Panc1 (cell line): ENCODE data around the gene OGDH. TPM values are rescaled to one million over a fixed set of nuclear protein-coding genes. Genes with fewer than 3 reads are reported as not detected.

Source experiments
- ATAC-seq: fragments of 200-7000 bp; cut with Tn5 transposase; 2 replicates; pipeline ENCODE4 v1.9.1; 2020; ENCODE audit warnings: mild to moderate bottlenecking, moderate library complexity
- BruUV-seq: library from RNA; stranded (reverse); fragments of 400-500 nt; replicated peaks from 2 replicates; lab custom pipeline; 2021; lab: Mats Ljungman, UMichigan
- CTCF ChIA-PET: fragments of 300-600 bp; sonication (Branson Sonifier 250); formaldehyde crosslinking; loops from one replicate; lab custom pipeline; 2022; ENCODE audit warnings: antibody characterized with exemption; lab: Charles Lee
- POLR2A ChIA-PET: fragments of 300-600 bp; sonication (Branson Sonifier 250); formaldehyde crosslinking; loops from one replicate; lab custom pipeline; 2022; ENCODE audit warnings: antibody characterized with exemption; lab: Charles Lee
- DNase-seq: peaks from one replicate; pipeline ENCODE4 v3.0.0-alpha.2; 2010; ENCODE audit warnings: low read depth, low spot score
- H3K27ac ChIP-seq: 2 replicates; pipeline ENCODE4 v1.5.1; 2011; ENCODE audit warnings: mild to moderate bottlenecking, low read length, inconsistent platforms
- H3K27me3 ChIP-seq: fragments of 200-500 bp; sonication (Bioruptor generic); 2 replicates; pipeline ENCODE4 v1.6.0; 2014; ENCODE audit warnings: low read length, inconsistent platforms; ENCODE audit not compliant: control insufficient read depth, insufficient read depth
- H3K36me3 ChIP-seq: fragments of 200-500 bp; sonication (Bioruptor generic); 2 replicates; pipeline ENCODE4 v1.5.1; 2014; ENCODE audit warnings: inconsistent platforms, mild to moderate bottlenecking, low read length, moderate library complexity; ENCODE audit not compliant: control insufficient read depth, insufficient read depth
- H3K4me1 ChIP-seq: 2 replicates; pipeline ENCODE4 v1.5.1; 2011; ENCODE audit warnings: inconsistent platforms, mild to moderate bottlenecking, low read length, moderate library complexity; ENCODE audit not compliant: control insufficient read depth, insufficient read depth
- H3K4me3 ChIP-seq, 2 experiments: 2 replicates each; pipeline ENCODE4 v1.5.1; 2011 to 2012; ENCODE audit warnings: low read depth in 2 of 2, low read length in 2 of 2, mild to moderate bottlenecking in 2 of 2, inconsistent platforms in 1 of 2, moderate library complexity in 1 of 2
- H3K9me3 ChIP-seq: fragments of 200-500 bp; sonication (Bioruptor generic); 2 replicates; pipeline ENCODE4 v1.5.1; 2014; ENCODE audit warnings: low read depth, mild to moderate bottlenecking, inconsistent platforms, low read length, moderate library complexity; ENCODE audit not compliant: control insufficient read depth, insufficient read depth
- POLR2AphosphoS5 ChIP-seq: IDR thresholded peaks from 2 replicates; pipeline ENCODE4 v1.6.1; 2012; ENCODE audit warnings: mild to moderate bottlenecking, low read depth, low read length, moderate library complexity
- SIN3A ChIP-seq: IDR thresholded peaks from 2 replicates; pipeline ENCODE4 v1.6.1; 2012; ENCODE audit warnings: low read depth, mild to moderate bottlenecking, low read length, moderate library complexity, borderline replicate concordance; ENCODE audit not compliant: insufficient read depth
- TCF7L2 ChIP-seq: IDR thresholded peaks from 2 replicates; pipeline ENCODE4 v1.6.1; 2011; ENCODE audit warnings: mild to moderate bottlenecking, low read depth, low read length, inconsistent platforms
- in situ Hi-C: cut with HindIII; loops from 2 replicates; pipeline ENCODE4 v1.10.0; 2016; ENCODE audit warnings: low sequenced_read_pairs, low pct_unique_long_range_greater_than_20kb
- intact Hi-C: fragments of 100-400 bp; cut with micrococcal nuclease; formaldehyde crosslinking; loops from one replicate; pipeline ENCODE4 v1.10.0; 2022; ENCODE audit not compliant: unreplicated experiment
- total RNA-seq: library from RNA; stranded (reverse); gene quantifications from one replicate; pipeline ENCODE4 v1.2.1, GENCODE V29; 2021; ENCODE audit not compliant: unreplicated experiment
- TF ChIP-seq, protein P1 (sequence below): fragments of 450-650 bp; IDR thresholded peaks from 2 replicates; pipeline ENCODE4 v1.5.1; 2017; ENCODE audit warnings: mild to moderate bottlenecking
- TF ChIP-seq, protein P2 (sequence below), 2 experiments: IDR thresholded peaks; 2 replicates each; pipeline ENCODE4 v1.6.1; 2011 to 2012; ENCODE audit warnings: low read depth in 2 of 2, control low read depth in 1 of 2, low read length in 1 of 2, mild to moderate bottlenecking in 1 of 2, moderate library complexity in 1 of 2; ENCODE audit not compliant: insufficient read depth in 1 of 2

OGDH gene
- total RNA-seq, 1 experiment from 2014 or later = 166 TPM

DNA sequence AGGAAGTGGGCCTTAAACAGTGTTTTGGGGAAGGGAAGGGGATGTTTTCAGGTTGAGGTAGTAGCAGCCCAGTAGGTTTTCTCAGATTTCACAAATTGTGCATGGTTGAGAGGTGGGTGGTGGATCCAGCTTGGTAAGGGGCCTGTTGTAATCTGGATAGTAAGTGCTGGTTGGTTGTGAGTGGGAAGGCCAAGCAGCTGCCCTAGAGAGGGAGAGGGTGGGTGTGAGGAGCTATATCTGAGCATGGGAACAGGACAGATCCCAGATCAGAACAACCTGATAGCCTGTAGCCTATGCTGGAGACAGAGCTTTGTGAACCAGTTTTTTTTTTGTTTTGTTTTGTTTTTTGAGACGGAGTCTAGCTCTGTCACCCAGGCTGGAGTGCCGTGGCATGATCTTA, 88.3 kb downstream of the OGDH start:
- TF ChIP-seq POLR2AphosphoS5 = no peak
- TF ChIP-seq TCF7L2 = no peak
- TF ChIP-seq SIN3A = no peak
- TF ChIP-seq, protein P1, sequence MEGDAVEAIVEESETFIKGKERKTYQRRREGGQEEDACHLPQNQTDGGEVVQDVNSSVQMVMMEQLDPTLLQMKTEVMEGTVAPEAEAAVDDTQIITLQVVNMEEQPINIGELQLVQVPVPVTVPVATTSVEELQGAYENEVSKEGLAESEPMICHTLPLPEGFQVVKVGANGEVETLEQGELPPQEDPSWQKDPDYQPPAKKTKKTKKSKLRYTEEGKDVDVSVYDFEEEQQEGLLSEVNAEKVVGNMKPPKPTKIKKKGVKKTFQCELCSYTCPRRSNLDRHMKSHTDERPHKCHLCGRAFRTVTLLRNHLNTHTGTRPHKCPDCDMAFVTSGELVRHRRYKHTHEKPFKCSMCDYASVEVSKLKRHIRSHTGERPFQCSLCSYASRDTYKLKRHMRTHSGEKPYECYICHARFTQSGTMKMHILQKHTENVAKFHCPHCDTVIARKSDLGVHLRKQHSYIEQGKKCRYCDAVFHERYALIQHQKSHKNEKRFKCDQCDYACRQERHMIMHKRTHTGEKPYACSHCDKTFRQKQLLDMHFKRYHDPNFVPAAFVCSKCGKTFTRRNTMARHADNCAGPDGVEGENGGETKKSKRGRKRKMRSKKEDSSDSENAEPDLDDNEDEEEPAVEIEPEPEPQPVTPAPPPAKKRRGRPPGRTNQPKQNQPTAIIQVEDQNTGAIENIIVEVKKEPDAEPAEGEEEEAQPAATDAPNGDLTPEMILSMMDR = no peak
- ATAC-seq (no peak), DNase-seq (no peak)
- BruUV-seq = no TSS peak
- no peak overlapping the region for H3K4me3 ChIP-seq
- in situ Hi-C loops (no loop called here), intact Hi-C loops (no loop called here)
- no peaks in the 10 kb centered on the region for H3K27me3 ChIP-seq
- no peak overlapping the region for H3K27ac ChIP-seq
- ChIA-PET CTCF (no interaction called here), POLR2A (no interaction called here)
- H3K36me3 ChIP-seq = peaks cover 3% of the 10 kb centered on the region; the same call in 1 of the 2 replicates
- no peaks in the 10 kb centered on the region for H3K9me3 ChIP-seq
- no peaks in the 10 kb centered on the region for H3K4me1 ChIP-seq

DNA sequence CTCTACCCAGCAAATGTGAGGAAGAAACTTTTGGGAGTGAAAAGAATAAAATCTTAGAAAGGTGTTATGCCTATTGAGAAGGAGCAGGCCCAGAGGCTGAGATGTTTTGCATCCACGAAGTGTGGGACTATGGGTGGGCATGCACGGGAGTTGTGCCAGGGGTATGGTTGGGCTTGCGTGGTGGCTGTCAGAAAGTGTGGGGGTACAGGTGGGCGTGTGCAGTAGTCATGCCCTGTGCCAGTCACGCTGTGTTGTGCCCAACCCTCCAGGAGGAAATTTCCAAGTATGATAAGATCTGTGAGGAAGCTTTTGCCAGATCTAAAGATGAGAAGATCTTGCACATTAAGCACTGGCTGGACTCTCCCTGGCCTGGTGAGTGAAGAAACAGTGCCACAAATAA, 89.3 kb downstream of the OGDH start:
- no peaks in the 10 kb centered on the region for H3K4me1 ChIP-seq
- TF ChIP-seq, protein P1 = no peak
- TF ChIP-seq SIN3A (no peak), POLR2AphosphoS5 (no peak), TCF7L2 (no peak)
- TF ChIP-seq, protein P2, sequence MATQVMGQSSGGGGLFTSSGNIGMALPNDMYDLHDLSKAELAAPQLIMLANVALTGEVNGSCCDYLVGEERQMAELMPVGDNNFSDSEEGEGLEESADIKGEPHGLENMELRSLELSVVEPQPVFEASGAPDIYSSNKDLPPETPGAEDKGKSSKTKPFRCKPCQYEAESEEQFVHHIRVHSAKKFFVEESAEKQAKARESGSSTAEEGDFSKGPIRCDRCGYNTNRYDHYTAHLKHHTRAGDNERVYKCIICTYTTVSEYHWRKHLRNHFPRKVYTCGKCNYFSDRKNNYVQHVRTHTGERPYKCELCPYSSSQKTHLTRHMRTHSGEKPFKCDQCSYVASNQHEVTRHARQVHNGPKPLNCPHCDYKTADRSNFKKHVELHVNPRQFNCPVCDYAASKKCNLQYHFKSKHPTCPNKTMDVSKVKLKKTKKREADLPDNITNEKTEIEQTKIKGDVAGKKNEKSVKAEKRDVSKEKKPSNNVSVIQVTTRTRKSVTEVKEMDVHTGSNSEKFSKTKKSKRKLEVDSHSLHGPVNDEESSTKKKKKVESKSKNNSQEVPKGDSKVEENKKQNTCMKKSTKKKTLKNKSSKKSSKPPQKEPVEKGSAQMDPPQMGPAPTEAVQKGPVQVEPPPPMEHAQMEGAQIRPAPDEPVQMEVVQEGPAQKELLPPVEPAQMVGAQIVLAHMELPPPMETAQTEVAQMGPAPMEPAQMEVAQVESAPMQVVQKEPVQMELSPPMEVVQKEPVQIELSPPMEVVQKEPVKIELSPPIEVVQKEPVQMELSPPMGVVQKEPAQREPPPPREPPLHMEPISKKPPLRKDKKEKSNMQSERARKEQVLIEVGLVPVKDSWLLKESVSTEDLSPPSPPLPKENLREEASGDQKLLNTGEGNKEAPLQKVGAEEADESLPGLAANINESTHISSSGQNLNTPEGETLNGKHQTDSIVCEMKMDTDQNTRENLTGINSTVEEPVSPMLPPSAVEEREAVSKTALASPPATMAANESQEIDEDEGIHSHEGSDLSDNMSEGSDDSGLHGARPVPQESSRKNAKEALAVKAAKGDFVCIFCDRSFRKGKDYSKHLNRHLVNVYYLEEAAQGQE (IDR thresholded peaks at IDR 0.05; ENCODE audit: insufficient read depth in 1 of 2, low read depth in 2 of 2, low read length in 1 of 2) = no peak
- no peaks in the 10 kb centered on the region for H3K27me3 ChIP-seq
- ChIA-PET CTCF (no interaction called here), POLR2A (interaction anchor here (0.6 kb wide), 1 partner anchor 14 kb away, joined by 3 read pairs; no protein-coding TSS in a partner anchor)
- peak; percentile 15; the same call in 1 of the 2 replicates for ATAC-seq
- intact Hi-C loops (no loop called here), in situ Hi-C loops (no loop called here)
- no TSS peak for BruUV-seq
- DNase-seq = no peak
- no peak overlapping the region for H3K27ac ChIP-seq
- H3K9me3 ChIP-seq = no peaks in the 10 kb centered on the region
- H3K4me3 ChIP-seq = no peak overlapping the region
- H3K36me3 ChIP-seq = peaks cover 3% of the 10 kb centered on the region; the same call in 1 of the 2 replicates
